HG03196 (cell line): ENCODE data around the gene SNX1.
"Not testable (repeated sequence)": the region's sequence is repeated elsewhere in the genome, so short reads cannot be mapped to it uniquely, and the experiment has no call there.

Source experiments
- ATAC-seq: cut with Tn5 transposase; IDR thresholded peaks from one replicate; pipeline ENCODE4 v1.9.1; 2021; ENCODE audit not compliant: unreplicated experiment

SNX1 gene

DNA sequence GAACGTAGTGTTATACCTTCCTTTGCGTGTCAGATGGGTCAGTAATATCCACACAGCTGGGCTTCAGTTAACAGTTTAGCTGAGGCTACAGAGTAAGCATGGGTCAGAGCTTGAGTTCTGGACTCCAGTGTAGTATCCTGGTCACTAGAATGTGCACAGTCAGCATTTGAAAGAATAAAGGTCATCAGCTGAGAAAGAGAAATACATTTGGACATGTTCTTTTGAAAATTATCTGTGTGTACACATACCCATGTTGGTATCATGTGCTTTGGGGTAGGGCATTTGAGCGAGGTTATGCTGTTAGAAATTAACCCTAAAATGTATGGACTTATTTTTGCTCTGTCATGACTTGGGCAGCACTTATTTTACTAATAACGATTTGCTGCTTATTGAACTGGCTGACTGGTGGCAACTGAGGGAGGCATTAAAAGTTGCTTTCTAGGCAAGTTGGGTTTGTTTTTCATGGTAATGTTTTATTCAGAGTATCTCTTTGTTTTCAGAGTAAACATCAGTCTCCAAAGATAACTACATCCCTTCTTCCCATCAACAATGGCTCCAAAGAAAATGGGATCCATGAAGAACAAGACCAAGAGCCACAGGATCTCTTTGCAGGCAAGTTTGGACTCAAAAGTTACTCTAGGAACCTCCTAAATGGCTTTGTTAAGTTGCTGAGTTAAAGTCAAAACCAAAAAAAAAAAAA is 16.4 kb downstream of the SNX1 start:
- ATAC-seq: no peak

DNA sequence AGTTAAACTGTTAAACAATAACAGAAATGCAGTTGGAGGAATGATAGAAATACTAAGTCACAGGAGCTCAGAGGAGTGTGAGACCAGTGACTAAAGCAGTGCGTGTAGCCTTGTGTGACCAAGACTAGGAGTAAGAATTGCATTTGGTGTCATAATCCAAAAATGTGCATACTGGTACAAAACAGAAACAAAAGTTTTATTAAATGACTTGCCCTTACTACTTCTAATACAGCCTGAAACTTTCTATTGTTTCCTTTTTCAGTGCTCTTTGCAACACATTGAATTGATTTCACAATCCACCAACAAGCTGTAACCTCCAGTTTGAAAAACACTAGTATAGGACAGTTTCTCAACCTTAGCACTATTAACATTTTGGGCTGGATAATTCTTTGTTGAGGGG is 17.1 kb downstream of the SNX1 start:
- ATAC-seq: no peak

DNA sequence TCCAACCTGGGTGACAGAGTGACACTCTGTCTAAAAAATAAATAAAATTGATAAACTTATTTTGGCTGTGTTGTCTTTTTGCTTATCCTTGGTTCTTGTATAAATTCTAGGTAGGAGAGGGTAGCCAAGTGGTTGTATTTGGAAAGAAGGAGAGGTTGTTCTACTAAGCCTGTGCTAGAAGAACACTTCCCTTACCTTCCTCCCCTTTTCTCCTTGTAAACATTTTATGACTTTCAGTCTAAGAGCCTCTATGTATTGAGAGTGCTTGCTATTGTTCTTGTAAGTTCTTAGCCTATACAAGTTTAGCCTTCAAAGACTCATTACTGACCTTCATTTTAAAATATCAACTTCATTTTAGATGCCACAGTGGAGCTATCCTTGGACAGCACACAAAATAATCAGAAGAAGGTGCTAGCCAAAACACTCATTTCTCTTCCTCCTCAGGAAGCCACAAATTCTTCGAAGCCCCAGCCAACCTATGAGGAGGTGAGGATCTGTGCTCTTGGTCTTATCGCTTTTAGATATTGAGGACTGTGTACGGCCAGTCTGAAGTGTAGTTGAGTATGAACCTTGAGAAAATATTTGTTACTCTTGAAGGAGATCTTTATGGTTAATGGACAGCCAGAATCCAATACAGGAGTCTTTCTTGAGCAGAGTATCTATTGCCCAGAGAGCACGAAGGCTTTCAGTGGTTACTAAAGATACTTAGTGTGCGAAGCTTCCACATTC is 22.1 kb downstream of the SNX1 start:
- no peak for ATAC-seq

DNA sequence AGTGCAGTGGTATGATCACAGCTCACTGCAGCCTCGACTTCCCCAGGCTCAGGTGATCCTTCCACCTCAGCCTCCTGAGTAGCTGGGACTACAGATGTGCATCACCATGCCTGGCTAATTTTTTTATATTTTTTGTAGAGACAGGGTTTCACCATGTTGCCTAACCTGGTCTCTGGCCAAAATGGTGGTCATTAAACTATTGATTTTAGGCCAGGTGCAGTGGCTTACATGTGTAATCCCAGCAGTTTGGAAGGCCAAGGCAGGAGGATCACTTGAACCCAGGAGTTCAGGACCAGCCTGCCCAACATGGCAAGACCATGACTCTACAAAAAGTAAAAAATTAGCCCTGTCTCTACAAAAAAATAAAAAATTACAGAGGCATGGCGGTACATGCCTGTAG is 24.5 kb downstream of the SNX1 start:
- not testable (repeated sequence) for ATAC-seq

DNA sequence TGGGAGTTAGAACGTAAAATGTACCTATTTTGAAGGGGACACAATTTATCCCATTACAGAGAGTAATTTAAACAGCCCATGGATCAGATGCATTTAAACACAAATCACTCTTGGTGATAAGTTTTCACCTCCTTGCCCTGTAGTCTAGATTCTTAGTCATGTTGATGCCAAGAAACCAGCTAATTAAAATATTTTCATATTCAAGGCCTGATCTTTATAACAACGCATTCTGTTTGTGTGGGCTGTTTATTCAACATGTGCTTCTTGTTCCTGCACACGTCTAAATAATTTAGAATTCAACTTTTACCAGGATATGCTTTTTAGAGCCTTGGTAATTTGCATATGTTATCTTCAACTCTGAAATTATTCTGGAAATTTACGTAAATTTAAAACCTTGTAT is 25.8 kb downstream of the SNX1 start:
- ATAC-seq: no peak

DNA sequence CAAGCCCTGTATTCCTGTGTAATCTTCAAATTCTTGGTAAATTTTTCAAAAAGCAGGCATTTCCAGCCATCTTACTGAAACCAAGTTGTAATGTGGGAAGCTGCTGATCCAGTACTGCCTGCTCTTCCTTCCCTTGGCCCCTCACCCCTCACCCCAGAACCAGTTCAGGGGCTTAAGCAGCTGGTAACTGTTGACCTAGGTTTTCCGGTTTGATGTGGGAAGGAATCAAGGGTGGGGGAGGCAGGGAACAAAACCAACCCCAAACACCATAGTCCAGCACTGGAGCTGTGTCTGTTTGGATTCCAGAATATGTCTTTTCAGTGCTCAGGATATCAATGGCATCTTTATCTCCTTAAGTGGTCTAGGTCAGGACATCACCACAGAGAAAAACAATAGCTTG is 26.7 kb downstream of the SNX1 start:
- ATAC-seq: no peak

DNA sequence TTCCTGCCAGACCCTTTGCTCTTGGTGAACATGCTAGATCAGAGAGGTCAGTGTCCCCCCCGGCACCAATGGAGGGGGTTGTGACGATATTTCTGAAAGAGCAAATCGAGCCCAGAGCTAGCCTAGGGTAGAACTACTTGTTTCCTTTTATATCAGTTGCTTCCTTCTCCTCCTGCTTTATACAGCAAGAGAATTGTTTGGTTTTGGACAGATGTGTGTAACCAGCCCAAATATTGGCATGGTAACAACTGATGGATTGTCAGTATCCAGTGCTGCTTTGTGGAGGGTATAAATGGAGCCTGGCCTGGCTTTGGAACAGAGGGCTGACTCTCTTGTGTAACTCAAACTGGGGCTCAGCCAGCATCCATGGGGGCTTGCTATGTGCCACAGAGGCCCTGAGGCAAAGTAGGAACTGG is 27.2 kb downstream of the SNX1 start:
- no peak for ATAC-seq

DNA sequence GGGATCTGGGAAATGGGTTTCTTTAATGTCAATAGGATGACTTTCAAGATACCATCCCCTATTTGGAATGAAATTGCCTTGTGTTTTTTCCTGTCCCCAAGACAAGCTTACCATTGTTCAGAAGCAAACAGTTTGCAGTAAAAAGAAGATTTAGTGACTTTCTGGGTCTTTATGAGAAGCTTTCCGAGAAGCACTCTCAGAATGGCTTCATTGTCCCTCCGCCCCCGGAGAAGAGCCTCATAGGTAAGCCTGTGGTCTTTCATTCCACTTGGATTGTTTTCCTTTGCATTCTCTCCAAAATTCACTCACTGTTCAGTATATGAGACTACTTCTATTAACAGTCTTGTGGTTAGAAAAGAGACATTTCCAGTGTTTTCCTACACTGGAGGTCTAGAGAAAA is 30.2 kb downstream of the SNX1 start:
- no peak for ATAC-seq

DNA sequence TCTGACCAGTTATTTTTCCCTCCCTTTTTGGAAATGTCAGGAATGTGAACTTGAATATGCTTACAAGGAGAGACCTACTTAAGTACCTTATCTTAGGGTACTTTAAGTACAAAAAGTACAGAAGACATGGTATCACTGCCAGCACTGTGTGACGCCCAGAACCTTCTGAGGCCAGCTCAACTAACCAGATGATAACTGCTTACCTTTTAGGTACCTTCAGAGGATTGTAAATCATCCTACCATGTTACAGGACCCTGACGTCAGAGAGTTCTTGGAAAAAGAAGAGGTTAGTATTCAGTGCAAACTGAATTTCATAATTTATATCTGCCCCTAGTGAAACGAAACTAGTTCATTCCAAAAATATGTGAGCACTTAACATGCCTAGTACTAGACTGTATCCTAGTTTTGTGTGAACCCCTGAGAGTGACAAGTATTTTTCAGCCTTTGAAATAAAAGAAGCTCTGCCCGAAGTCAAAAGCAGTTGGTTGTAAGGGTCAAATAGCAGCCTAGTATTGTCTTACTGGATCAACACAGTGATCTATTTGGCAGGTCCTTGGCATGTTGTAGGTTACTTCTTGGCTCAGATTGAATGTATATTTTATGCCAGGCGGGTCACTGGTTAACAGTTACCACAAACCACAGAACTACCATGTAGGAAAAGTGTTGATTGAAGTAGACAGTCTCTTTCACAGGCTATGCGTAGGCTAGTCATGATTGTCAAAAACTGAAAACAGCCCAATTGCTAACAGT is 31.9 kb downstream of the SNX1 start:
- ATAC-seq: no peak

DNA sequence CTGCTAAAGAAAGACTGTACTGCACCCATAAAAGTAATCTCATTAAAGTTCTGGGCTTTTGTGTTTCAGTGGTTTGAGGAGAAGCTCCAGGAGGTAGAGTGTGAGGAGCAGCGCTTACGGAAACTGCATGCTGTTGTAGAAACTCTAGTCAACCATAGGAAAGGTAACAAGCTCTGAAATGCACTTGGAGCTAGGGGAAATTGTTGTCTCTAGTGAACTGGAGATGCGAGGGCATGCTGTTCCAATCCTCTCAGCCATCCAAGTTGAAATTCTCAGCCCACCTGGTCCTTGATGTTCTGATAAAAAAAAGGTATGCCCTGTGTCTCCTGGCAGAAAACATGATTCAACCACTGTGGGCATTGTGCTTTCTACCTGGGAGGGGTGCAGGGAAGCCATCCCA is 34.4 kb downstream of the SNX1 start:
- no peak for ATAC-seq

DNA sequence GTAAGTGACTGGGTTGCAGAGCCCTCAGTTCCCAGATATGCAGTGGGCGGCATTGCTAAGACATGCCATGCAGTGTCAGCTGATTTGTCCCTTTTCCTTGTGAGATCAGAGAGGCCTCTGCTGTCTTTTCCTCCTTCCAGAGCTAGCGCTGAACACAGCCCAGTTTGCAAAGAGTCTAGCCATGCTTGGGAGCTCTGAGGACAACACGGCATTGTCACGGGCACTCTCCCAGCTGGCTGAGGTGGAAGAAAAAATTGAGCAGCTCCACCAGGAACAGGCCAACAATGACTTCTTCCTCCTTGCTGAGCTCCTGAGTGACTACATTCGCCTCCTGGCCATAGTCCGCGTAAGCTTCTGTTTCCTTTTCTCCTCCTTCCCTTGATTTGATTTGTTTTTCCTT is 35.8 kb downstream of the SNX1 start:
- ATAC-seq: no peak

DNA sequence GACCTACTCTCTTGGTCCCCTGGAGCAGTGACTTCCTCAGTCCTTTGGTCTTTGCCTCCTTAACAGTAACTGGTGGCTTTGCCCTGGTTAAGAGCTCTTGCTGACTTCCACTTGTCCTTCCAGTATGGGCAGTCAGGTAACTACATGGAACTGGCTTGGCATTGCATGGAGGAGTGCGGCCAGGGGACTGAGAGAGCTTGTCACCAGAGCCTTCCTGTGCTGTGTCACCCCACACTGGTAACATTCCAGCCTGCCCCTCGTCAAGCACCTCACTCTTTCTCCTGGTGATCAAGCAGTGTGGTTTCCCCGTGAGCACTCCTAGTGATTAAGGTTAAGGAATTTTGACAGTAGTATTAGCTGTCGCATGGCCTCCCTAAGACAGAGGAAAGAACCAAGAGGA is 36.4 kb downstream of the SNX1 start:
- no peak for ATAC-seq

DNA sequence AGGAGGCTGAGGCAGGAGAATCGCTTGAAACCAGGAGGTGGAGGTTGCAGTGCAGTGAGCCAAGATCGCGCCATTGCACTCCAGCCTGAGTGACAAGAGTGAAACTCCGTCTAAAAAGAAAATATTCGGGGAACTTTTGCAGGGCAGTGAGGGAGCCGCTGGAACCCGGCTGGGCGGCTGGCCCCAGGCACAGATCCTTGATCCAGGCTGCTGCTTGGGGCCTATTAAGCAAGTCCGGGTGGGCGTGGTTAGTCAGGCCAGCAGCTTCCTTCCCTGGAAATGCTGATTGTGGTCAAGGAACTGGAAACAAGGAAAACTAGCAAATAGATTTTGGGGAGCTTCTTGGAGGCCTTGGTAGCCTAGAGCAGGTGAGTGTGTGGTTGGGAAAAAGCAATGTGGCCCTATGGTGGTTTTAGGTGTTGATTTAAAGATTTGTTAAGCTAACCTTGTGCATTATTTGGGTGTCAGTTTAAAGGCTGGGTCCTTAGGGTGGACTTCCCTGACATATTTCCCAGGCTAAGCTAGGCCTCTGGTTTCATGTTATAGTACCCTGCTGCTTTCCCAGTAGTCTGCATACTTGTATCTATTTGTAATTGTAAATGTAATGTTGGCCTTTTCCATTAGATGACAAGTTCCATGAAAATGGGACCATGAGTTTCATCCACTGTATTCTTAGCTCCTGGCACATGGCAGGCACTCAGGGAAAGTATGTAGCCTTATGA is 38.0 kb downstream of the SNX1 start:
- no peak for ATAC-seq

DNA sequence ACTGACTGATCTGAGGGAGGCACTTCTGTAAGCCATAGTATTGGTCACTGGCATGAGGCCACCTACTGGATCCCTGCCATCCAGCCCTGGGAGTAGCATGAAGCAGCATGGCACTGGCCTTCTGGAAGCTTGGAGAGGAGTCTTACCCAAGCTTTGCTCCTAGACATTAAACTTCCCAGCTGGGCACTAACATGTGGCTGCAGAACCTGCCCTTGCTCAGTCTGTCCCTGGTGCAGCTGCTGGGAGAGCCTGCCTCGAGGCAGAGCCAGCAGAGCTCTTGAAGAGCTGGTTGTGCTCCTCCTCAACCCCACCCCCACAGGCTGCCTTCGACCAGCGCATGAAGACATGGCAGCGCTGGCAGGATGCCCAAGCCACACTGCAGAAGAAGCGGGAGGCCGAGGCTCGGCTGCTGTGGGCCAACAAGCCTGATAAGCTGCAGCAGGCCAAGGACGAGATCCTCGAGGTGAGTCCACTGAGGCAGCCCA is 38.6 kb downstream of the SNX1 start:
- ATAC-seq: no peak

DNA sequence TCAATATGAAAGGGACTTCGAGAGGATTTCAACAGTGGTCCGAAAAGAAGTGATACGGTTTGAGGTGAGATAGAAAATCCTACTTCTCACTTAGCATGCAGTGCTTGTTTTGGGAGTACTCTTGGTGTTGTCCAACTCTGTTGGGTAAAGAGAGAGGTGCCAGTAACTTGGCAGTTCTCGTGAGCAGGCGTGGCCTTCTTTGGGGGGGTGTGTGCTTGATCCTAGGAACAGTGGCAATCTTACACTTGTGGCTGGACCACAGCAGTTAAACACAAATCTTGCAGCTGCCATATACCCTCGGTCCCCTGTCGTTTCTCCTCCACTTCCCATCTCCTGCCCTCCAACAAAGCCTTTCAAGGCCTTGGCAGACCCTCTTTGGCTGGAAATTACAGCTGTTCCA is 40.6 kb downstream of the SNX1 start:
- ATAC-seq: no peak

DNA sequence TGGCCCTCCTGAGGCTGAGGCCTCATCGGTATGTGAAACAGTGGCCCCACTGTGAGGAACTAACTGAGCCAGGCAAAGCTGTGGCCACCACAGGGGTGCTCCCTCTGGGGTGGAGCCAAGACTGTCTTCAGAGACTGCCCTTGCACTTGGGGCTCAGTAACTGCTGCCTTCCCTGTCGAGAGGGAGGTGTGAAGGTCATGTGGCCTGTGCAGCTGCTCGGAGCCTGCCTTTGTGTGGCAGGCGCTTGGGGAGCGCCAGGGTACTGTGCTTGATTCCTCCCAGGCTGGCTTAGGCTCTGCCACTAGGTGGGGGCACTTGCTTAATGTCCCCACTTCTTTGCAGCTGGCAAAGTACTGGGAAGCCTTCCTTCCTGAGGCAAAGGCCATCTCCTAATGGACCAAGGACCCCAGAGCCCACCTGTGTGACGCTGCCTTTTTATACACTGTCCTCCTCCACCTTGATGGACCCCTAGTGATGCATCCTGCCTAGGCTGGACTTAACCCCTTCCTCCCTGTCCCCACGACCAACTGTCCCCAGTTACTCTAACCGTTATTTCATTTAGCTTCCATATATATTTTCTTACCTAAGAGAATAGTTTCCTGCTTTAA is 41.5 kb downstream of the SNX1 start:
- ATAC-seq: no peak

DNA sequence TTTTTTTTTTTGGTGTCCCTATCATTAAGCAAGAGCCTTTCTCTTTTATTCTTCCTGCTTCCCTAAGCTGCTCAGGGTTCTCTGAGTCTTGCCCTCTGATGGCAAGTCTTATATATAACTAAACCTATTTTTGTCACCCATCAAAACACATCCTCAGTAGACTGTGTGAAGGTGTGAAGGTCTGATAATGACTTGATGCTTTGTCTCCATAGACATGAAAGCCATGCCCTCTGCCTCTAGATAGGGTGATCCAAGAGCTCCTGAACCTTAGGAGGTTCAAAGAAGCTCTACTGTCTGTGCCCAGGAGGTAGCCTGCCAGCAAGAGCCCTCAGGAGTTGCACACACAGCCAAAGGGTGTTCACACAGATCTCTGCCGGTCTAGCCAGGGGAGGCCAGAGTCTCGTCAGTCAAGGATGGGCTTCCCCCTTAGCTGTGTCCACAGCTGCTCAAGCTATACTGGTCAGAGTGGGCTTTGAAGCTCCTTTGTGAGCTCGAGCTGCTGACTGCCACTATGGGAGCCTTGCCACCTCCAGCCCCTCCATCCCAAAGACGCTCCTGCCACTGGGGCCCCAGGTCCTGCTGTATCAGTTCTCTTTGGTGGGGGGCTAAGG is 42.7 kb downstream of the SNX1 start:
- ATAC-seq: no peak

DNA sequence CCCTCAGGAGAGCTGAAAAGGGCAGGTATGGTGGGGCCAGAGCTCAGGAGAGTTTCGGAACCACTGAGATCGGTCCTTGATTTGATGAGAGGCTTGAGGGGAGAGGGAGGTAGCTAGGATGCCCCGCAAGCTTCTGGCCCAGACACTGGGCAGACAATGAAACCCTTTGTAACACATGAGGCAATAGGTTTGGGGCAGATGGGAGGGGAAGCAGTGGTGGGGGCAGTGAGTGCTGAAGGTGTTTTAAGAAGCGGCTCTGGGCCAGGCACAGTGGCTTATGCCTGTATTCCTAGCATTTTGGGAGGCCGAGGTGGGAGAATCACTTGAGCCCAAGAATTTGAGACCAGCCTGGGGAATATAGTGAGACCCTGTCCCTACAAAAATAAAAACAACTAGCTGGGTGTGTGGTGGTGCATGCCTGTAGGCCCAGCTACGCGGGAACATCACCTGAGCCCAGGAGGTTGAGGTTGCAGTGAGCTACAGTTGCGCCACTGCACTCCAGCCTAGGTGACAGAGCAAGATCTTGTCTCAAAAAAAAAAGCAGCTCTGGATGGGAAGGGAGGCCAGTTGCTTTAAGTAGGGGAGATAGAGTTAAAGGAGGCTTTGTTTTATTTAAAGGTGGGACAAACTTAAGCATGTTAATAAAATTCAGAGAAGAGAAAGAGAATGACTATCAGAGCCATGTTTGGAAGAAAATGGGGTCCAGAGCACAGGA is 46.2 kb downstream of the SNX1 start:
- no peak for ATAC-seq

DNA sequence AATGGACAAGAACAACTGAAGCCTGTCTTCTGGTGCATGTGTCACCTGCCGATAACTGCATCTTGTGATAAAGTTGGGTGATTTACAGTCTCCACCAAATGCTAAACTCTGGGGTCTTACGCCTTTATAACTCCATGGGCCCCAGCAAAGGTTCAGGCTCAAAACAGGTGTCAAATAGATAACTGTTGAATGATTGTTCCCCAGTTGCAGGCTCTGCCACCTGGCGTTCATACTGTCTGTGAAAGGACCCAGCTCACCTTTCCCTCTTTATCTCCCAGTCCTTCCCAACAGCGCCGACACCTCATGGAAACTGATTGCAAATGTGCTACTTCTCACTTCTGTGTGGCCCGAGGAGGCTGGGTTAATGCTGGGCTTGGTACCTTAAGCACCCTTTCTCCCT is 47.5 kb downstream of the SNX1 start:
- ATAC-seq: no peak

DNA sequence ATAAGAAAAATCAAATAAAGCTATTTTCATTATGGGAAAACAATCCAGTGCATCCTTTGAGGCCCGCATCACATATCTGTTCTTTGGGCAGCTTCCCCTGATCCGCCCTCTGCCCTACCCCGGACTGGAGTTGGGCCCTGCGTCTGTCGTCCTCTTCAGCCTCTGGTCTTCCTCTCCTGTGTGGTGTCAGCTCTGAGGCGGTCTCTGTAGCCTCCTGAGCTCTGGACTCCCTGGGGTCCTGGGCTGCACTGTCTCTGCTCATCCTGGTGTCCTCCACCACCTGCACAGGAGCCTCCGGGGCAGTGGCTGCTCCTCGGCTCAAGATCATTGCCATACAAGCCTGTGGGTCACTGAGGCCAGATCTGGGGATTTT is 48.4 kb downstream of the SNX1 start:
- ATAC-seq: no peak
